Adrenal gland (tissue), 5 donors: ENCODE measurements around the gene ERMARD.

Source experiments
- POLR2A ChIP-seq, 2 donors: fragments of 450-650 bp; IDR thresholded peaks; one replicate each; pipeline ENCODE4 v1.6.1; 2017; ENCODE audit warnings: antibody characterized with exemption in 2 of 2, mild to moderate bottlenecking in 2 of 2, moderate library complexity in 1 of 2
- TF ChIP-seq, protein P1 (sequence below), 6 experiments: fragments of 450-650 bp in 4 of 6; fragments of 200-600 bp in 2 of 6; sonication (generic) in 1 of 6; IDR thresholded peaks; 1 replicate in 5 of 6; 2 replicates in 1 of 6; pipeline versions ENCODE4 v1.5.1 to v1.8.0; 2016 to 2021; ENCODE audit warnings: antibody characterized with exemption in 6 of 6, mild to moderate bottlenecking in 2 of 6, moderate library complexity in 1 of 6
- donor health status: DM: no; HTN: no; CAD: no.

GRCh38 chr6:169811521-169812256 is 60.3 kb downstream of the ERMARD start:
- TF ChIP-seq, protein P1, sequence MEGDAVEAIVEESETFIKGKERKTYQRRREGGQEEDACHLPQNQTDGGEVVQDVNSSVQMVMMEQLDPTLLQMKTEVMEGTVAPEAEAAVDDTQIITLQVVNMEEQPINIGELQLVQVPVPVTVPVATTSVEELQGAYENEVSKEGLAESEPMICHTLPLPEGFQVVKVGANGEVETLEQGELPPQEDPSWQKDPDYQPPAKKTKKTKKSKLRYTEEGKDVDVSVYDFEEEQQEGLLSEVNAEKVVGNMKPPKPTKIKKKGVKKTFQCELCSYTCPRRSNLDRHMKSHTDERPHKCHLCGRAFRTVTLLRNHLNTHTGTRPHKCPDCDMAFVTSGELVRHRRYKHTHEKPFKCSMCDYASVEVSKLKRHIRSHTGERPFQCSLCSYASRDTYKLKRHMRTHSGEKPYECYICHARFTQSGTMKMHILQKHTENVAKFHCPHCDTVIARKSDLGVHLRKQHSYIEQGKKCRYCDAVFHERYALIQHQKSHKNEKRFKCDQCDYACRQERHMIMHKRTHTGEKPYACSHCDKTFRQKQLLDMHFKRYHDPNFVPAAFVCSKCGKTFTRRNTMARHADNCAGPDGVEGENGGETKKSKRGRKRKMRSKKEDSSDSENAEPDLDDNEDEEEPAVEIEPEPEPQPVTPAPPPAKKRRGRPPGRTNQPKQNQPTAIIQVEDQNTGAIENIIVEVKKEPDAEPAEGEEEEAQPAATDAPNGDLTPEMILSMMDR (IDR thresholded peaks at IDR 0.05), result no peak
- no peak for TF ChIP-seq POLR2A (IDR thresholded peaks at IDR 0.05)
